HG03432 (cell line): ENCODE data around the gene ZFAND3.

Experiments
- ATAC-seq: cut with Tn5 transposase; IDR thresholded peaks from one replicate; pipeline ENCODE4 v1.9.1; 2021; ENCODE audit warnings: mild to moderate bottlenecking, moderate library complexity; ENCODE audit not compliant: unreplicated experiment

Gene ZFAND3

GRCh38 chr6:38193051-38193450 is 373.5 kb downstream of the ZFAND3 start:
- ATAC-seq: no peak

- ATAC-seq: no peak
Measured at GRCh38 chr6:38193481-38194281, 374.2 kb downstream of the ZFAND3 start.

DNA sequence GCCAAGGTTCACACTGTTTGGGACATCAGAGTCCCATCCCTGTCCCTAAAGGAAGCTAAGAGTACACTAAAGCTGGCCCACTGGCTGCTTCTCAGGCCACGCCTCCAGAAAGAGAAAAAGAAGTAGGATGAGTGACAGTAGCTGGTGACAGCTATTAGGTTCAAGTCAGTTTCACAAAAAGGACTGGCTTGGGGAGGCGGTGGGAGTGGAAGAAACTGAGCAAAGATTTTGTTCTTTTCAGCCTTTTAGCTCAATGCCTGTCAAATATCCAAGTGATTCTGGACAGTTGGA is 374.7 kb downstream of the ZFAND3 start:
- ATAC-seq: no peak

- no peak for ATAC-seq
Measured at GRCh38 chr6:38194589-38194988, 375.1 kb downstream of the ZFAND3 start.

DNA sequence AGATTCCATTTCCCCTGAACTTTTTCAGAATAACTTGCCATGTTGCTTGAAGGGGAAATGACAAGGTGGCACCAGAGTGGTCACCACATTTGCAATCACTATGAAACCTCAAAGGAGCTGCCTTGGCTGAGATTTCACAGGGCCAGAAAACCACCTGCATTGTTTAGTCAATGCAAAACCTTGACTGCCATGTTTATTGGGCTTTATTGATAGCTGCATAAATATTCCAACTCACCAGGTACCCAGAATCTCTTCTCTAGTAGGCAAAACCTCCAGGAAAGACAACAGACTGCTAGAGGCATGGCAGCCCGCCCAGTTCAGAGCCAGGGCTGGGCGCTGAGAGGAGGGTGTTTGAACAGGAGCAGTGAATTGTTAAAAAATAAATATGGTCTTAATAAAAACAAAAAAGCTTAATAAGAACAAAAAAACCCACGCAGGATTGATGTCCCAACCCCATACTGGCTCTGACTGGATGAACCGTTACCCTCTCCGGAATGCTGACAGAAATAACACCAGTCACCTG is 375.6 kb downstream of the ZFAND3 start:
- no peak for ATAC-seq

GRCh38 chr6:38198219-38198618 is 378.7 kb downstream of the ZFAND3 start:
- no peak for ATAC-seq
